IPS-NIHi7 (cell line): ENCODE results near the gene NUP214.
"Not testable (repeated sequence)": the region's sequence is repeated elsewhere in the genome, so short reads cannot be mapped to it uniquely, and the experiment has no call there.

ENCODE experiments used
- DNase-seq: peaks from one replicate; pipeline ENCODE4 v3.0.0; 2012; ENCODE audit warnings: mixed read lengths; ENCODE audit errors: extremely low spot score

The NUP214 gene

DNA sequence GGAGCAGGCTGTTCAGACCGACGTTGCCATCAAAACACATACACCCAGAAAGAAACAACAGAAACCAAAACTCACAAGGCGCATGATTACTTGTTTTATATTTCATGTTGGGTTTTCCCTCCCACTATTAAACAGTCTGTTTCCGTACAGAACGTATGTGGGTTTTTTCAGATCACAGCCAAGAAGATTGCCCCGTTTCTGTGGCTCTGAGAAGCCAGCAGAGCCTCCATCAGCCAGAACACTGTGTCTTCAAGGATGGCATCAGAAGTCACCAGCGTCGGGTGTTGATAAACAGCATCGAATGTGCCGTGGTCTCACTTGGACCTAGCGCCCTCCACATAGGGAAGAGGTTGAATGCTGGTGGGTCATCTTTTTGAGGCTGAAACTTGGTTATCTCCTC, 108.2 kb downstream of the NUP214 start:
- DNase-seq = no peak

DNA sequence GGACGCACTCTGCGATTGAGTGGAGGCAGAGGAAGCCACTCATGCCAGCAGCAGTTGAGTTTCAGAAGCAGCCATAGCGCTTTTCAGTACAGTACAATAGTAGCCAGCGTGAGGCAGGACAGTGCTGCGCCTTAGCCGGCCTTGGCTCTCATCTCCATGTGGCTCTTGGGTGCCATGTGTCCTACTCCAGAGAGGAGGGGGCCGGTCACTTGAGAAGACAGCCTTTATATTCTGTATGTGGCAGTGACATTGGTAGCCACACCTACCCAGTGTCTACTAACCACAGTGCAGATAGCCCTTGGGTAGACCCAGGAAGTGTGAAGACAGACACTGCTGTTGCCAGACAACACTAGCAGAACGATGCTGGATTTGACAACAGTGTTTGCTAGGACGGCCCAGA, 108.6 kb downstream of the NUP214 start:
- no peak for DNase-seq

DNA sequence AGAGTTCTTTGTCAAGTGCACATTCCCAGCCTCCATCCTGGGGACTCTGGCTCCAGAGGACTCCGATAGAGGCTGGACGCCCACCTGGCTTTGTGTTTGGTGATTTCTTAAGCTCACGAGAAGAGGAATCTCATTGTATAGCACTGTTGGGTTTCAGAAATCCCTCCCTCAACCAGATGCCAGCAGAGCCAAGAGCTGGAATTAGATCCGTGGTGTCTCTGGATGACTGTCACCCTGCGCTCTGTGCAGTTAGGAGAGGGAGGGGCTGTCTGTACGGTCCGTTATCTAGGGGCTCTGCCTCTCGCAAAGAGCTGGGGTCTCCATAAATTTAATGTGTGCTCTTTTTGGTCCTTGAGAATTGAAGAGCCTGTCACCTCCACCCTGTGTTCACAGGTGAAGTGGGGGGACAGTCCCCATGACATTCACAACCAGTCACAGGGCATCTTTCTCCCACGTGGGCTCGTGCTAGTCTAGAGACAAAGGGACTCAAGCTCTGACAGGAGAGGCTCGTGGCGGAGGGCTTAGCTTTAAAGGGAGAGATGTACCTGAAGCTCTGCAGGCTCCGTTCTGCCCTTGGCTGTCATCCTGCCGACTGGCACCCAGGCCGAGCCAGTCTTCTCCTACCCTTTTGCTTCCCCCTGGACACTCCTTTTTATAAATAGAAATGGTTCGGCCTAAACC, 109.6 kb downstream of the NUP214 start:
- no peak for DNase-seq

DNA sequence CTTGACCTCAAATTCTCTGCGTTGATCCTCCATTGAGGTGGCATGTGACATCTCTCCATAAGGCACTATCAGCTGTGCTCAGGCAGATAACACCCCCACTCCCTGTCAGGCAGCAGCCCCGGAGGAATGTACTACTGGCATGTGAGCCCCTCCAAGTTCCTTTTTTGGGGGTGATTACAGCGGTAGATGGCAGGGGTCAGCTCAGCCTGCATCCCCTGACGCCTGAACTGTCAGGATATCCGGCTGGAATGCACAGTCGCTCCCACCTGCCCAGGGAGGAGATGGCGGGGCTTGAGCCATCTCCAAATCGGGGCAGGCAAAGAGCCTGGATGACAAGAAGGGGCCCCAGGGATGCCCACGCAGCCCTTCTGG, 110.1 kb downstream of the NUP214 start:
- DNase-seq = no peak

DNA sequence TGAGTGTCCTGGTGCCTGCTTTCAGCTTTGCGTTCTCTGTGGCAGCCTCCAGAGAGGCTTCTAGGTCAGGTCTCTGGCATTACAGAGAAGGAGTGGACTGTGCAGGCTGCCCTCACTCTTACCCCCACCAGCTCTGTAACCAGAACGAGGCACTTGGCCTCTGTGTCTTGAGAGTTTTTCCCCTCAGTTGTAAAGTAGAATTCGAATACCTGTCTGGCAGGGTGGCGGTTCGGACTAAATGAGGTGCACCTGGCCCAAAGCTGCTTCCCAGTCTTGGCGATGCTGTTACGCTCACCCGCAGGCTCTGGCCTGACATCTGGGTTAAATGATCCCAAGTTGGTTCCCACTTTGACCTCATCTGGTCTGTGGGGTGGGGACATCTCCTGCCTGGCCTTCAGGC, 110.8 kb downstream of the NUP214 start:
- no peak for DNase-seq

DNA sequence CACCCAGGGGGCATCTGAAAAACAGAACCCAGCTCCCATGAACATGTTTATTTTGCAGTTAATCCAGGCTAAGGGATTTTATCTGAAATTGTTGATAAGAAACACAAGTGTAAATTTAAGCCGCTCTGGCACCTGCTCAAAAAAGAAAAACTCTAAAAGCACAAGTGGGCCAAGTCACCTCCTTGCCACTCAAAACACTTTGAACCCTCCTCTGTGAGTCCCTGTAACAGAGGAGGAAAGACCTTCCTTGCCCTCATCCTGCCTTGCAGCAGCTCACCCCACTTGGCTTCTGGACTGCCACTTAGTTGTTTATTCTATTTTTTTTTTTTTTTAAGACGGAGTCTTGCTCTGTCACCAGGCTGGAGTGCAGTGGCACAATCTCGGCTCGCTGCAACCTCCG, 111.4 kb downstream of the NUP214 start:
- DNase-seq = no peak

DNA sequence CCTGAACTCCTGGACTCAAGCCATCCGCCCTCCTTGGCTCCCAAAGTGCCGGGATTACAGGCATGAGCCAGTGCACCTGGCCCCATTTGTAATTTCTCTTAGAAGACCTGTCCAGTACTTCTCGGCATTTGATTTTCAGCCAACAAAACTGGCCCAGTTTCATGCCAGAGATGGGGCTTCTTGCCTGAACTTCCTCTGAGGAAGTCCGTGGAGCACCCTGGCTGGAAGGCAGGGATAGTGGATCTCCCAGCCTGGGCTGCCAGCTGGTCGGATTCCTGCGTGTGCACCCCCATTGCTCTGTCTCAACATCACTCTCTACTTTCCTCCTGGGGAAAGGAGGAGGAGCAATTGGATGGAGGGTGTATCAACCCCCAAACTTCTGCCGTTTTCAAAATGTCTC, 111.9 kb downstream of the NUP214 start:
- DNase-seq = no peak

- peak; percentile 71 for DNase-seq
These were observed 112.6 kb downstream of the NUP214 start for GRCh38 chr9:131237931-131238401.

DNA sequence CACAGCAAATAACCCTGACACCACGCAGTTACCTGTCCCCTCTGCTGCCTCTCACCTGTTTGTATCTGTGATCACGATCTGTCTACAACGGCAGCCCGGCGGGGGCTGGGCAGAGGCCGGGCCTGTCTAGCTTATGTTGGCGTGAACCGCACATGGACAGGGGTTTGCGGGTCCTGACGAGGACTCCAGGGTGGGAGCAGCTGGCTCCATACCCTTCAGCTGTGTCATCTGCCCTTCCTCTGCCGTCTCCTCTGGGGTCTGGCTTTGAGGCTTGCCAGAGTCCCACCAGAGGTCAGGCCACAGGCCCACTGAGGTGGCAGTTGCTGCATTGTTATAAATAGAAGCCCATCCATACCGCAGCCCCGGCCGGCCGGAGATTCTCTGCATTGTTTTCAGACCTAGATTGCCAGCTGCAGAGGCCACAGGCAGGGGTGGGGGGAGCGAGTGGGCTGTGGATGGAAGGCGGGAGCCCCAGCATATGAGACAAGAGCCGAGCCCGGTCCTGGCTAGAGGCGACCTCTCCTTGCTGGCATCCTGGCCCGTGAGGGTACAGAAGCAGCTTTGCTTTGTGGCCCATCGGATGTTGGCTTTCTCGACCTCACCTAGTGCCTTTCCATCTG, 113.1 kb downstream of the NUP214 start:
- DNase-seq = no peak

DNA sequence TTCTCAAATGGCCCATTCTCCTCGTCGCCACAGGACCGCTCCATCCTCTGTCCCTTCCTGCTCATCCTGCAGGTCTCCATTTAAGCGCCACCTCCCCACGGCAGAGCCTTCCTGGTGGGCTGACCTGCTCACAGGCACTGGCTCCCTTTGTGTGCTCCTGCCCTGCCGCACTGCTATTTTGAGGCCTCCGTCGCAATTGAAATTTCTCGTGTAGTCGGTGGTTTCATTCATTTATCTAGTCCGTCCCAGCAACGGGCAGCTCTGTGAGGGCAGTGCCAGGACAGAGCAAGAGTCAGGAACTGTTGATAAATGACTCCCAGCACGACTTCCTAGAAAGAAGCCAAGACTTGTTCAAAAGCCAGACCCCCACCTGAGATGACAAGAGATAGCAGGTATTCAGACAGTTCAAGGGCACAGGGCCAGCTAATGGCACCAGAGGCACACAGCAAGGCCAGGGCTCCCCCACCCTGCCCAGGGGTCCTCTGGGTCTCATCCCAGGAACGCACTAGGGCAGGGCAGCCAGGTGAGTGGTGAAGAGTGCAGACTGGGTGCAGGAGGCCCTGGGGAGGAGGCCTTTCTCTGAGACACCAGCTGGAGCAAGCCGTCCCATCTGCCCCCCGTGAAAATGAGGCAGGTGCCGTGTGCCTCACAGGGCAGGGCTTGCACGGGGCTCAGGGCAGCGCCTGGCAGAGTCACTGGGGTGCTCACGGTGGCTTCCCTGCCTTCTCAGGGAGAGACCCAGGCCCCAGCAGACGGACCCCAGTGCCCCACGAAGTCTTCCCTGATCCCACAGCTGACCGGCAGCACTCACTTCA, 114.0 kb downstream of the NUP214 start:
- DNase-seq = no peak

DNA sequence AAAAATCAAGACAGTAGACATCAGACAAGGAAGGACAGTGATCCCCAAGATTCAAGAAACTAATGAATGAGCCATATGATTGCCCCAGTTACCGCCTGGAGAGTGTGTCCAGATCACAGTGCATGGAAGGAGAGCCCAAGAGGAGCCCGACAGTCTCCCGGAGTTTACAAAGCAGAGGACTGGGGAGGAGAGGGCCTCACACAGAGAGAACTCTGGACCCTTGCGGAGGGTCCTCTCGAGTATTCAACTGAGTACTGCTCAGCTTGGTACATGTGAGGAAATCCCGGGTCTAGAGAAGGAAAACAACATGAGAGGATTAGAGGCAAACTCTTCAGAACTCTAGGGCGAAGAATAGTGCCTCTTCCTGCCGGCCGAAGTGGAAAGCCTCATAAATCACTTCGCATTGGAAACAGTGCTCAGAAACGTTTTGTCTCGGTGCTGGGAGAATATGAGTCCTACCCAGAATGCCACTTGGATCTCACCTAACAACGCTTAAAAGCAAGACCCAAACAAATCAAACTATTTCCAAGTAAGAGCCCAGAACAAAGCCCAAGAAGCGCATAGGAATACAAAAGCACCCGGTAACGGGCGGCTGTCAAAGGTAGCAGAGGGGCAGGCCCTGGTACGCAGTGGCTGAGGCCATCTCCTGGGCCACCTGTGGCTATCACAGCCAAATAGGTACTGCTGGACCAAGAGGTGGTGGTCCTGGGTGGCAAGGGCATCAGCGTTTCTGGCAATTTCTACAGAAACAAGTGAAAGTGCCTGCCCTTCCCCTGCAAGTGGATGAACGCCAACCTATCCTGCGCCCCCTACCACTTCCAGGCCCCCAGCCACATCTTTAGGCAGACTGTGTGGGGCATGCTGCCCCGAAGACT, 114.9 kb downstream of the NUP214 start:
- no peak for DNase-seq

- DNase-seq = not testable (repeated sequence)
These were observed 118.9 kb downstream of the NUP214 start for GRCh38 chr9:131244331-131244730.

DNA sequence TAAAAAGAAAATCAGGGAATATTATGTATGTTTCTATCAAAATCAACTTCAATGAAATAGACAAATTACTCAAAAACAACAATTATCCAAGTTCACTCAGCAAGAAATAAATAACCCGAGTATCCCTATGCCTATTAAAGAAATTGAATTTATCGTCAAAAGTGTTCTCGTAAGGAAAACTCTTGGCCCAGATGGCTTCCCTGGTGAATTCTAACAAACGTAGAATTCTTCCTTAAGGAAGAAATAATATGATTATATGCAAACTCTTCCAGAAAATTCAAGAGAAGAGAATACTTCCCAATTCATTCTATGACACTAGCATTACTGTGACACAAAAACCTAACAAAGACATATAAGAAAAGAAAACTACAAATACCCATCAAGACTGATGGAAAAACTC, 121.2 kb downstream of the NUP214 start:
- no peak for DNase-seq

DNA sequence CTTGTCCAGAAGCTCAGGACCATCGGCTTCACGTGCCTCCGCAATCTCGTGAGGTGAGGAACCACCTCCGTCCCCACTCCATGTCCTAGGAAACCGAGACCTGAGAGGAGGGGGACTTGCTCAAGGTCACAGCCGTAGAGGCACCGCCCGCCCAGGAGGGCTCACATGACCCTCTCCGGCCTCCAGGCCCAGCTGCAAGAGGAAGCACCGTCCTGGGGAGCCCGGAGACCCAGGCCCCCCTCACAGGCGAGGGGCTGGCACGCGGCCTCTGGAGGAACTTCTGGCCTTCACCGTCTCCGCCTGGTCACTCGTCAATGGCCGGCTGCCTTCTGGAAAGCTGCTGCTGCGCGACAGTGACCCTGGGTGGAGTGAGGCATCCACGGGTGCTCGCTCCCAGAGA, 126.7 kb downstream of the NUP214 start:
- DNase-seq = no peak

GRCh38 chr9:131253891-131254491, 128.6 kb downstream of the NUP214 start:
- no peak for DNase-seq

DNA sequence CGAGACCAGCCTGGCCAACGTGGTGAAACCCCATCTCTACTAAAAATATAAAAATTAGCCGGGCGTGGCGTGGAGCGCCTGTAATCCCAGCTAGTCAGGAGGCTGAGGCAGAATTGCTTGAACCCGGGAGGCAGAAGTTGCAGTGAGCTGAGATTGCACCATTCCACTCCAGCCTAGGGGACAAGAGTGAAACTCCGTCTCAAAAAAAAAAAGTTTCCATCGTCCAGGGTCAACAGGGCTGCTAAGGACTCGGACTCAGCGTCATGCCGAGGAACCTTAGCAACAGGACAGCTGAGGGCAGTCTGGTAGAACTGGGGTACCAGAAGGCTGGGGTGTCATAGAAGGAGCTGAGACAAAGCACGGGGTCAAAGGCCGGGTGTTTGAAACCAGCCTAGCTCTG, 129.2 kb downstream of the NUP214 start:
- DNase-seq = no peak

GRCh38 chr9:131255676-131256197, 130.4 kb downstream of the NUP214 start:
- DNase-seq = no peak

- no peak for DNase-seq
These were observed 132.1 kb downstream of the NUP214 start for GRCh38 chr9:131257266-131258025.

- no peak for DNase-seq
These were observed 132.8 kb downstream of the NUP214 start for GRCh38 chr9:131258186-131258585.

- DNase-seq = no peak
These were observed 133.5 kb downstream of the NUP214 start for GRCh38 chr9:131258698-131259431.
